TTC549 (cell line): ENCODE data around the gene EFHD1.
"Not testable (repeated sequence)": the region's sequence is repeated elsewhere in the genome, so short reads cannot be mapped to it uniquely, and the experiment has no call there.

Experiments used
- FAIRE-seq: peaks from 2 replicates; lab custom pipeline; 2012; peaks lifted over from hg19 to GRCh38; lab: Jason Lieb, UNC

Gene EFHD1

GRCh38 chr2:232696609-232697058, 63.2 kb downstream of the EFHD1 start:
- no peak for FAIRE-seq

- peak; percentile 42 for FAIRE-seq
These were observed 63.8 kb downstream of the EFHD1 start, which contains the start of gene GIGYF2 for GRCh38 chr2:232697059-232697806. Gene GIGYF2, plus strand, starts transcription at chr2:232697331. Its CDS starts 37,867 bp downstream, at chr2:232735198.

GRCh38 chr2:232697807-232698110, 64.4 kb downstream of the EFHD1 start:
- no peak for FAIRE-seq

- no peak for FAIRE-seq
These were observed 65.2 kb downstream of the EFHD1 start for GRCh38 chr2:232698556-232699091.

GRCh38 chr2:232699110-232699509, 65.7 kb downstream of the EFHD1 start:
- no peak for FAIRE-seq

DNA sequence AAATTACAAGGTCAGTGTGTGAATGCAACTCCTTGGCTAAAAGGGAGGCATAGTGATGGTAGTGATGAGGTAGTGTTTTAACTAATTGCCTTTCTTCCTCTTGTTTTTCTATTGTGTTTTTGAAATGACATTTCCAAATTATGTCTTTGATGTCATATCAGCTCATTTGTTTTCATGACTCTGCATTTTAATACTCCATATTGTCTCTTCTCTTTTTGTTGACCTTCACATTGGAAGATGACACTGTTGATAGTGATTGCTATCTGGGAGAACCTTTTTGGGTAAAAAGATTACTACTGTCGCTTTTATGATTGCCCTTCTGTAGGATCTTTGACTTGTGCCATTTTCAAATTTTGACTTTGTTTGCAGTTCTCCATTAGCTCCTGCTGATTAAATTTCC, 66.8 kb downstream of the EFHD1 start:
- no peak for FAIRE-seq

- FAIRE-seq = no peak
These were observed 73.7 kb downstream of the EFHD1 start for GRCh38 chr2:232707076-232707475.

- FAIRE-seq = no peak
These were observed 80.1 kb downstream of the EFHD1 start for GRCh38 chr2:232713505-232713904.

- no peak for FAIRE-seq
These were observed 81.6 kb downstream of the EFHD1 start for GRCh38 chr2:232714969-232715368.

DNA sequence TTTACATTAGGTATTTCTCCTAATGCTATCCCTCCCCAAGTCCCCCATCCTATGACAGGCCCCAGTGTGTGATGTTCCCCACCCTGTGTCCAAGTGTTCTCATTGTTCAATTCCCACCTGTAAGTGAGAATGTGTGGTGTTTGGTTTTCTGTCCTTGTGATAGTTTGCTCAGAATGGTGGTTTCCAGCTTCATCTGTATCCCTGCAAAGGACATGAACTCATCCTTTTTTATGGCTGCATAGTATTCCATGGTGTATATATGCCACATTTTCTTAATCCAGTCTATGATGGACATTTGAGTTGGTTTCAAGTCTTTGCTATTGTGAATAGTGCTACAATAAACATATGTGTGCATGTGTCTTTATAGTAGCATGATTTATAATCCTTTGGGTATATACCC, 86.7 kb downstream of the EFHD1 start:
- not testable (repeated sequence) for FAIRE-seq

DNA sequence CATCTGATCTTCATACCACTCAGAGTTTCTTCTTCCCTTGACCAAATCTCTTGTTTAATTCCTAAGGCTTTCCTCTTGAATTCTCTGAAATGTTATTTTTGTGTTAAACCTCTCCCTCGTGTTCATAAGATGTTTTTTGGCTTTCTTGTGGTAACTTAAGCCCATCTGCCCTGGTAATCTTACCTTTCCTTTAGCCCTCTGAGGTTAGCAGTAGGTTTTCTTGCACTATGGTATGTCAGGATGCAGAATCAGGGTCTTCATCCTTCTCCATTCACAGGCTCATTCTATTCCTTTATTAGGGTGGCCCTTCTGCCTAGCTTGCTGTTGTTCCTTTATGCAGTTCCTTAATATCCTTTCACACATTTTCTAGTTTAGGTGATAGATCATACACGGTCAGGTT, 87.9 kb downstream of the EFHD1 start:
- no peak for FAIRE-seq

DNA sequence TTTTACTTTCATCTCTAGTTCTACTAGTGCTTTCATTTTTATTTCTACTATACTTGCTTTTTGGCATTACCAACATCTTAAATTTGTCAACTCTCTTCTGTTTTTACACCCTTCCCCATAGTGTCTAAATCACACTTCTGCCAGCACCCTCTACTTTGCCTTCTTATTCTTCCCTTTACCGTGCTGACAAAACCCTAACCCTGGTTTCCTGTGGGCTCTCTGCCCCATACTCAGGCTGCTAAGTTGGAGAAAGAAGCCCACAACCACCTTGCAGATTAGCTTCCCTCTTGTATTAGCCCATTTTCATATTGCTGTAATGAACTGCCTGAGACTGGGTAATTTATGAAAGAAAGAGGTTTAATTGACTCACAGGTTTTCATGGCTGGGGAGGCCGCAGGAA, 88.5 kb downstream of the EFHD1 start:
- FAIRE-seq = no peak

DNA sequence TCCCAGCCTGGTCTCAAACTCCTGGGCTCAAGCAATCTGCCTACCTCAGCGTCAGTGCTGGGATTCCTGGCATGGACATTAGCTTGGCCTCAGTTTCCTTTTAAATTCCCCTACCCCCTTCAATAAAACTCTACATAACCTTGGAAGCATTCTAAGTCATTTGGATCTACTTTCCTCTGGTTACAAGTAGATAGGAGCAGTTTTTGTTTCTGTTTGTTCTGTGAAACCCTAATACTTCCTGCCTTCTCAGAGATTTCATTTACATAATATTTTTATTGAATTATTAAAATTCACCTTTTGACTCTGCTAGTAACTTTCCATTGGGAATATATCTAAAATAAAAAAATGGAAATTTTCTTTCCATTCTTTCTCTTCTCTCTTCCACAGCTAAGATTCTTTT, 89.6 kb downstream of the EFHD1 start:
- FAIRE-seq = no peak

- no peak for FAIRE-seq
These were observed 95.4 kb downstream of the EFHD1 start for GRCh38 chr2:232728785-232729184.

DNA sequence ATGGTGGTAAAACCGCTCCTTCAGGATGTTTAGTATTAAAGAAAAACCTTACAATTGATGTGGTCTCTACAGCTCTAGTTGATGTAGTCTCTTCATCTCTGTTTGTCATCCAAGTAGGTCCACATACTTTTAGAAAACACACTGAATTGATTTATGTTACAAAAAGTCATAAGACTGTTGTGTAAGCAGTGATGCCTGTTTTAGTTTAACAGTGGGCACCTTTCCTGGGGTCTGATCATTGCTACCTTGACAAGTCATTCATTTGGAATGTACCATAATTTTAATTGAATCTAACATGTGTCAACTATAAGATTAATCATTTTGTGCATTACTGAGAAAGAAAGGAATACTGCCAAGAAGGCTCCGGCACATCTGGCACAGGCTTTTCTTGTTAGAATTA, 98.1 kb downstream of the EFHD1 start:
- no peak for FAIRE-seq
